HG02798 (cell line): ENCODE measurements around the gene EFR3B.

ENCODE experiments used
- ATAC-seq: cut with Tn5 transposase; IDR thresholded peaks from one replicate; pipeline ENCODE4 v1.9.1; 2021; ENCODE audit warnings: mild to moderate bottlenecking; ENCODE audit not compliant: unreplicated experiment, poor library complexity

EFR3B gene

GRCh38 chr2:25173719-25174118 lies 131.8 kb downstream of the EFR3B start:
- no peak for ATAC-seq

GRCh38 chr2:25174192-25174861 lies 132.5 kb downstream of the EFR3B start:
- no peak for ATAC-seq

DNA sequence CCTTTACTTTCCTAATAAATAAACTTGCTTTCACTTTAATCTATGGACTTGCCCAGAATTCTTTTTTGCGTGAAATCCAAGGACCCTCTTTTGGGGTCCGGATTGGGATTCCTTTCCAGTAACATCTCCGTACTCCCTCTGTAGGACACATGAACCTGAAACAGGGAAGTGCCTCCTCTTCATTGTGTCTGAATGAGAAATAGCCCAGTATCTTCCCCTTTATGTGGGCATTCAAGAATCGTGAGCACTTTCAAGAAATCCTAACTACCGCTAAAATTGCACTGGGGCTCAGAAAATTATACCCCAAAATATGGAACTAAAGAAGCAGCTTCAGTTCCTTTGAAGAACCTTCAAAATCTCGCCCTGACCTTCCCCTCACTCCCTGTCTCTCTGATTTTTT lies 134.3 kb downstream of the EFR3B start:
- no peak for ATAC-seq

DNA sequence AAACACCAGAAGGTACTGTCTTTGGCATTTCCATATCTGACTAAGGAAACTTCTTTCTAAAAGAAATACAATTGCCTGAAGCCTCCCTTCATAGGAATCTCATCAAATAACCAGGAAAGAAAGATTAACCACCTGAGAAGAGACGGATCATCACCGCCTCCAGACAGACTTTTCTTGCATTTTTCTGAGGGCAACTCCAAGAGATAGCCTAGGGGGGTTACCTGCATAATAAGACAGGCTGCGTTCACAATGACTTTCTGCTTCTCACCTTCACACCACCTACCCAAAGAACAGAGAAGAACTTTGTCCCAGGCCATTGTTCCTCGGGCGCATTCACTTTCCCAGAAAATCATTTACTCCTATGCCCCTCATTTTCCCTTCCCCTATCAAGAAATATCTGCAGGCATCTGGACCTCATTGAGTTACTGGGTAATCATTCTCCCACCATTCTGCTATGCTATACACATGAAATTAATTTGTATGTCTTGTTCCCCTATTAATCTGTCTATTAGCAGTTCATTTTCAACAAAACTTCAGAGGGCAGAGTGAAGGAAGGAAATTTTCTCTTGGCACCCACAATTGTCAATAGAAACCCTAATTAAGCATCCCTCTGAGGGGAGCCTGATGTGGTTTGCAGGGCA lies 134.8 kb downstream of the EFR3B start:
- ATAC-seq: no peak

DNA sequence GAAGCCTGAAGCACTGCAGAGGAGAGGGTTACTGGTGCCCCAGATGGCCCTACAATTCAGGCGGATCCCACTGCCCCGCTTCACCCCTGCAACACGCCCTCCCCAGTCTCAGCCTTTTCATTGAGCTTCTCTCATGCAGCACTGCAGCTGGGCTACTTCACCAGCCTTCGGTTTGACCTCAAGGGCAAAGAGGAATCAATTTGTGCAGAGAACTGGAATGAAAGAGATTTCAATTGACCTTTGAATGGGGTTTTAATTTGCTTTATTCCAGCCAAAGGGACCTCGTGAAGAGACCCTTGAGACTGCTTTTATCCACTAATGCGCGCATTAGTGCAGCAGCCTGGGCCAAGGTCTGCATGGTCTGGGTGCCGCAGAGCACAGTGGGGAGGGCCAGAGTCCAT lies 135.3 kb downstream of the EFR3B start:
- no peak for ATAC-seq

GRCh38 chr2:25178976-25179375 lies 137.1 kb downstream of the EFR3B start:
- no peak for ATAC-seq

- ATAC-seq: no peak
These were observed 142.4 kb downstream of the EFR3B start for GRCh38 chr2:25184254-25184653.

- no peak for ATAC-seq
These were observed 146.0 kb downstream of the EFR3B start for GRCh38 chr2:25187729-25188350.

- ATAC-seq: no peak
These were observed 146.5 kb downstream of the EFR3B start for GRCh38 chr2:25188405-25188804.

GRCh38 chr2:25190536-25190935 lies 148.7 kb downstream of the EFR3B start:
- ATAC-seq: no peak

- no peak for ATAC-seq
These were observed 152.8 kb downstream of the EFR3B start for GRCh38 chr2:25194576-25195122.

DNA sequence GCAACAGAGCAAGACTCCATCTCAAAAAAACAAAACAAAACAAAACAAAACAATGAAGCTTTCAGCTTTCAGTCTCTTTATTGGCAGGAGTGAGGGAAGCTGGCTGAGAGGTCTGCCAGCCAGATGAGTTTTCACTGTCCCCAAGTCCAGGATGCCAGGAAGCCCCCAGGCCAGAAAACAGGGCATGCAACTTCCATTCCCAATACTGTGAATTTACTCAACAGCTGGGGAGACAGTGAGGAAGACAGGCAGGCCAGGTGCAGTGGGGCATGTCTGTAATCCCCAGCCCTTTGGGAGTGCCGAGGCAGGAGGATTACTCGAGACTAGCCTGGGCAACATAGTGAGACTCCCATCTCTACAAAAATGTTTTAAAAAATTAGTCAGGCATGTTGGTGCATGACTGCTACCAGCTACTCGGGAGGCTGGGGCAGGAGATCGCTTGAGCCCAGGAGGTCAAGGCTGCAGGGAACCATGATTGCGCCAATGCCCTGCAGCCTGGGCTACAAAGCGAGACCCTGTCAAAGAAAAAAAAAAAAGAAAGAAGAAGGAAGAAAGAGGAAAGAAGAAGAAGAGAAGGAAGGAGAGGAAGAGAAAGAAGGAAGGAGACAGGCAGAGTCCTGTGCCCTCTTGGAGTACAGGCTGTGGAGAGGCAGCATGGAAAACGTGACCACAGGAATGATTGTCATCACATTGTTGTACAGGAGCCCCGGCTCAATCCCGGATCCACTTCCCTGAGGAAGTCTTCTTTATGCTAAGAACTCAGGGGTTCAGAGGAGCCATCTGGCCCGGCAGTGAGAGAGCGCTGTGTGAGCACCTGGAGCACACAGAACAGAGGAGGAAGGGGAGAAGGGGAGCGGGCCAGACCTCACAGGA lies 155.7 kb downstream of the EFR3B start:
- ATAC-seq: no peak

GRCh38 chr2:25198209-25198525 lies 156.3 kb downstream of the EFR3B start:
- no peak for ATAC-seq

GRCh38 chr2:25198576-25198975 lies 156.7 kb downstream of the EFR3B start:
- ATAC-seq: no peak

DNA sequence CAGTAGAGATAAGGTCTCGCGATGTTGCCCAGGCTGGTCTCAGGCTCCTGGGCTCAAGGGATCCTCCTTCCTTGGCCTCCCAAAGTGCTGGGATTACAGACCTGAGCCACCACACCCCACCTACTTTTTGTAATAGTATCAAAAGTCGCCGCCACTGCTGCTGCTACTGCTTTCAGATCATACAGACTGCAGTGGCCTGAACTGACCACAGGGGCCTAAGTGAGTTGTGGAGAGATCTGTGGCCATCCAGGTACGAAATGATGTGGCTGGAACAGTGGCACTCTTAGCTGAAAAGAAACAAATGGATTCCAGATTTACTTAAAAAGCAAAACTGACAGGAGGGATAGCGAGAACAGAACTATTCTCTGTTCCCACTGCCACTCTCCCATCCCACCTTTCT lies 159.4 kb downstream of the EFR3B start:
- no peak for ATAC-seq

GRCh38 chr2:25201794-25202193 lies 159.9 kb downstream of the EFR3B start:
- ATAC-seq: no peak

GRCh38 chr2:25202275-25202674 lies 160.4 kb downstream of the EFR3B start:
- ATAC-seq: no peak

DNA sequence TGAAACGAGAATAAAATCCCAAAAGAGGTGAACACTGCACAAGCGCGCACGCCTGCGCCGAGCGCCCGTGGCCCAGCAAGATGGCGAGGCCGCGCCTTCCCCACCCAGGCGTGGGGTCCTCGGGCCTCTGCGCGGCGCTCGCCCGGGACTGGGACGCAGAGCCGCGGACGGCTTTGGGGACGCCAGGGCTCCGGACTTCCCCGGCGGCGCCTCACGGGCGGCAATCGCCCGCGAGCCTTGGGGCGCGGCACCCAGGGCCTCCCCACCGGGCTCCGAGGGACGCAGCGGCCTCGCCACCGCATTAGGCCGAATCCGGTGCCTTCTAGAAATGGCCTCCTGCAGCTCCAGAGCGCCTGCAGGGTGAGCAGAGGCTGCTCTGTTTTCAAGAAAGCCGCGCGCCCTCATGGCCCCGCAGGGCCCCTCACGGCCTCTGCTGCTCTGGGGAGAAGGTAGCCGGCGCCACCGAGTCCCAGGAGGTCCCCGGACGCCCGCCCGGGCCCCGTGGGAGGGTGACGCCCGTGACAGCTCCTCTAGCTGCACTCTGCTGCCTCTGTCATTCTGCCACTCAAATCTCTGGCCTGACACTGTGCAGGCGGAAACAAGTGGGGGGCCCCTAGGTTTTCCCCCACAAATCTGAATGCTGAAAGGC lies 162.4 kb downstream of the EFR3B start:
- ATAC-seq: peak; percentile 64

DNA sequence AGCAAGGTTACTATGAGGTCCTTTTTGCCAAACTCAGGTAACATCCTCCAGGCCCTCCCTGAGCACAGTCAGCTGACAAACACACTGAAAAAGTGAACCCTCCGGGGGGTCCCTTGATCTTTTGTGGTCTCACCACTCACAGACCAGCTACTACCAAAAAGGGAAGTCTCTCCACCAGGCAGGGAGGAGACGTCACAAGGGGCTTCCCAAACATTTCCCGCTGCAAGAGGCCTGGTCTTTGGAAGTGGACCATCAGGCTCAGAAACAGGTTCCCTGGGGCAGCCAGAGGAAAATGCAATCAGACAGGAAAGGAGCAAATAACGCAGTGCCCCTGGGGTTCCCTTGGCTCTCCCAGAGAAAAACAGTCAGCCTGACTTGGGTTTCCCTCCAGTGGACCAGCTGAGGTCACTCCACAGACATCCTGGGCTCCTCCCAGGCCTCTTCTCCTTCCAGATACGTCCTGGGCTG lies 165.2 kb downstream of the EFR3B start:
- no peak for ATAC-seq
